ENCODE results near the gene FOXP1.

GRCh38 chr3:71446734-71447133 is 136.8 kb downstream of the FOXP1 start:
- TF ChIP-seq TAF1 (IDR thresholded peaks at IDR 0.05; ENCODE audit: control insufficient read depth, extremely low read depth, insufficient read depth, low read length, severe bottlenecking) (no peak), FOXM1 (IDR thresholded peaks at IDR 0.05; ENCODE audit: low read depth) (no peak), FOXM1 (CRISPR knock-in tag; IDR thresholded peaks at IDR 0.05; ENCODE audit: low read depth) (no peak), RFX1 (IDR thresholded peaks at IDR 0.05) (no peak), ZNF274 (IDR thresholded peaks at IDR 0.05; ENCODE audit: borderline replicate concordance, low read depth, low read length) (no peak), SRSF3 (IDR thresholded peaks at IDR 0.05; ENCODE audit: insufficient read depth, low read length) (no peak), LCOR (CRISPR knock-in tag; IDR thresholded peaks at IDR 0.05) (no peak), CTCF (IDR thresholded peaks at IDR 0.05 in 2 of 3, conservative IDR thresholded peaks at IDR 0.05 in 1 of 3; ENCODE audit: insufficient read depth in 2 of 3, low read depth in 1 of 3, low read length in 3 of 3) (no peak), POLR2G (IDR thresholded peaks at IDR 0.05; ENCODE audit: low read depth, low read length) (no peak), NEUROD1 (IDR thresholded peaks at IDR 0.05; ENCODE audit: borderline replicate concordance, low read depth, low read length, partially characterized antibody) (no peak), NR2C2 (CRISPR knock-in tag; IDR thresholded peaks at IDR 0.05) (no peak), NR2C2 (tag; IDR thresholded peaks at IDR 0.05) (no peak)
